Activated naive CD4-positive, alpha-beta T cell treated with anti-CD3 and anti-CD28 coated beads for 36 hours (primary cell): ENCODE measurements around the gene MILR1. TPM values are rescaled to one million over a fixed set of nuclear protein-coding genes. Genes with fewer than 3 reads are reported as not detected.
"Not testable (repeated sequence)": the region's sequence is repeated elsewhere in the genome, so short reads cannot be mapped to it uniquely, and the experiment has no call there.

Source experiments
- CTCF ChIA-PET: fragments of 350-600 bp; sonication (Branson Sonifier 250); formaldehyde crosslinking; loops from one replicate; lab custom pipeline; 2021; ENCODE audit warnings: antibody characterized with exemption; lab: Charles Lee
- DNase-seq: peaks from one replicate; pipeline ENCODE4 v3.0.0-alpha.2; 2020
- H3K27ac Mint-ChIP-seq: one replicate; pipeline ENCODE4 v1.8.0; 2021; ENCODE audit warnings: mild to moderate bottlenecking, mixed read lengths
- H3K27me3 Mint-ChIP-seq: one replicate; pipeline ENCODE4 v1.8.0; 2021; ENCODE audit warnings: low read depth, mixed read lengths
- H3K36me3 Mint-ChIP-seq: one replicate; pipeline ENCODE4 v1.8.0; 2021; ENCODE audit warnings: low read depth, mixed read lengths
- H3K4me1 Mint-ChIP-seq: one replicate; pipeline ENCODE4 v1.8.0; 2021; ENCODE audit warnings: low read depth, mixed read lengths
- H3K4me3 Mint-ChIP-seq: one replicate; pipeline ENCODE4 v1.8.0; 2021; ENCODE audit warnings: mild to moderate bottlenecking, moderate library complexity, mixed read lengths
- H3K9me3 Mint-ChIP-seq: one replicate; pipeline ENCODE4 v1.8.0; 2021; ENCODE audit warnings: mixed read lengths
- intact Hi-C: fragments of 100-400 bp; cut with micrococcal nuclease; formaldehyde crosslinking; loops from one replicate; pipeline ENCODE4 v1.15.1; 2023
- total RNA-seq, 2 experiments: library from RNA; stranded (reverse); gene quantifications; one replicate each; pipeline ENCODE4 v1.2.3, GENCODE V29; 2021

MILR1 gene
- total RNA-seq, 2 experiments from 2014 or later: 0.31 to 0.42 TPM

- no peak for DNase-seq
- Mint-ChIP-seq H3K9me3 (no peaks in the 10 kb centered on the region), H3K4me3 (no peak overlapping the region), H3K27ac (no peak overlapping the region), H3K4me1 (peaks cover 18% of the 10 kb centered on the region), H3K27me3 (no peaks in the 10 kb centered on the region), H3K36me3 (no peaks in the 10 kb centered on the region)
- CTCF ChIA-PET: interaction anchor here (0.6 to 2.0 kb wide), 3 partner anchors 18 to 238 kb away, joined by 3 to 11 read pairs (median 4); no protein-coding TSS in a partner anchor
- intact Hi-C loops: no loop called here
Measured at GRCh38 chr17:64412944-64413381, 36.0 kb upstream of the MILR1 start.

GRCh38 chr17:64413513-64413912, 35.4 kb upstream of the MILR1 start:
- H3K4me3 Mint-ChIP-seq: no peak overlapping the region
- CTCF ChIA-PET: interaction anchor here (0.6 to 4.4 kb wide), 3 partner anchors 93 to 238 kb away, joined by 3 to 26 read pairs (median 11); no protein-coding TSS in a partner anchor
- no peaks in the 10 kb centered on the region for H3K36me3 Mint-ChIP-seq
- no peaks in the 10 kb centered on the region for H3K27me3 Mint-ChIP-seq
- no peaks in the 10 kb centered on the region for H3K9me3 Mint-ChIP-seq
- DNase-seq: no peak
- H3K4me1 Mint-ChIP-seq: peaks cover 18% of the 10 kb centered on the region
- H3K27ac Mint-ChIP-seq: no peak overlapping the region
- intact Hi-C loops: no loop called here

- Mint-ChIP-seq H3K4me3 (no peak overlapping the region), H3K36me3 (no peaks in the 10 kb centered on the region), H3K4me1 (no peaks in the 10 kb centered on the region), H3K9me3 (no peaks in the 10 kb centered on the region), H3K27ac (no peak overlapping the region), H3K27me3 (no peaks in the 10 kb centered on the region)
- DNase-seq: no peak
- CTCF ChIA-PET: interaction anchor here (0.6 to 7.8 kb wide), 55 partner anchors 8 to 372 kb away, joined by 3 to 140 read pairs (median 5); partner anchors contain the start of gene POLG2
- intact Hi-C loops: loop anchor here (1.0 kb wide), 2 partner anchors 97 to 111 kb away; no protein-coding TSS in a partner anchor
Measured at GRCh38 chr17:64418506-64419339, 30.2 kb upstream of the MILR1 start.

GRCh38 chr17:64420143-64420670, 28.7 kb upstream of the MILR1 start:
- no peaks in the 10 kb centered on the region for H3K36me3 Mint-ChIP-seq
- no peaks in the 10 kb centered on the region for H3K4me1 Mint-ChIP-seq
- intact Hi-C loops: loop anchor here (1.0 to 2.0 kb wide), 5 partner anchors 71 to 316 kb away; no protein-coding TSS in a partner anchor
- no peaks in the 10 kb centered on the region for H3K9me3 Mint-ChIP-seq
- no peak overlapping the region for H3K4me3 Mint-ChIP-seq
- DNase-seq: no peak
- CTCF ChIA-PET: interaction anchor here (0.6 to 7.8 kb wide), 51 partner anchors 9 to 357 kb away, joined by 3 to 140 read pairs (median 5); partner anchors contain the start of genes CEP95, DDX5 and POLG2
- no peak overlapping the region for H3K27ac Mint-ChIP-seq
- H3K27me3 Mint-ChIP-seq: no peaks in the 10 kb centered on the region

- intact Hi-C loops, H3K36me3 Mint-ChIP-seq, H3K27me3 Mint-ChIP-seq, H3K4me1 Mint-ChIP-seq, DNase-seq, H3K9me3 Mint-ChIP-seq, H3K4me3 Mint-ChIP-seq, H3K27ac Mint-ChIP-seq: not testable (repeated sequence)
- CTCF ChIA-PET: interaction anchor here (0.6 to 7.8 kb wide), 15 partner anchors 24 to 483 kb away, joined by 3 to 140 read pairs (median 5); no protein-coding TSS in a partner anchor
Measured at GRCh38 chr17:64422121-64422520, 26.8 kb upstream of the MILR1 start.

GRCh38 chr17:64423881-64424280, 25.0 kb upstream of the MILR1 start:
- no peaks in the 10 kb centered on the region for H3K4me1 Mint-ChIP-seq
- H3K27ac Mint-ChIP-seq: no peak overlapping the region
- intact Hi-C loops: no loop called here
- no peaks in the 10 kb centered on the region for H3K27me3 Mint-ChIP-seq
- no peaks in the 10 kb centered on the region for H3K9me3 Mint-ChIP-seq
- no peak for DNase-seq
- CTCF ChIA-PET: interaction anchor here (0.6 kb wide), 1 partner anchor 212 kb away, joined by 4 read pairs; no protein-coding TSS in a partner anchor
- no peak overlapping the region for H3K4me3 Mint-ChIP-seq
- no peaks in the 10 kb centered on the region for H3K36me3 Mint-ChIP-seq

- DNase-seq: no peak
- H3K27ac Mint-ChIP-seq: no peak overlapping the region
- H3K4me1 Mint-ChIP-seq: no peaks in the 10 kb centered on the region
- no peaks in the 10 kb centered on the region for H3K27me3 Mint-ChIP-seq
- intact Hi-C loops: no loop called here
- CTCF ChIA-PET: interaction anchor here (0.6 kb wide), 1 partner anchor 141 kb away, joined by 6 read pairs; no protein-coding TSS in a partner anchor
- no peak overlapping the region for H3K4me3 Mint-ChIP-seq
- no peaks in the 10 kb centered on the region for H3K36me3 Mint-ChIP-seq
- no peaks in the 10 kb centered on the region for H3K9me3 Mint-ChIP-seq
Measured at GRCh38 chr17:64424324-64424849, 24.5 kb upstream of the MILR1 start.

- no peak overlapping the region for H3K27ac Mint-ChIP-seq
- DNase-seq: no peak
- H3K4me1 Mint-ChIP-seq: no peaks in the 10 kb centered on the region
- H3K36me3 Mint-ChIP-seq: no peaks in the 10 kb centered on the region
- CTCF ChIA-PET: no interaction called here
- intact Hi-C loops: no loop called here
- H3K9me3 Mint-ChIP-seq: no peaks in the 10 kb centered on the region
- no peak overlapping the region for H3K4me3 Mint-ChIP-seq
- no peaks in the 10 kb centered on the region for H3K27me3 Mint-ChIP-seq
Measured at GRCh38 chr17:64425191-64425590, 23.7 kb upstream of the MILR1 start.

- no peaks in the 10 kb centered on the region for H3K36me3 Mint-ChIP-seq
- no peak overlapping the region for H3K27ac Mint-ChIP-seq
- H3K4me1 Mint-ChIP-seq: no peaks in the 10 kb centered on the region
- DNase-seq: no peak
- H3K4me3 Mint-ChIP-seq: no peak overlapping the region
- intact Hi-C loops: no loop called here
- H3K9me3 Mint-ChIP-seq: no peaks in the 10 kb centered on the region
- no peaks in the 10 kb centered on the region for H3K27me3 Mint-ChIP-seq
- CTCF ChIA-PET: interaction anchor here (0.6 to 0.7 kb wide), 2 partner anchors 99 to 105 kb away, joined by 3 read pairs; no protein-coding TSS in a partner anchor
Measured at GRCh38 chr17:64426596-64426995, 22.3 kb upstream of the MILR1 start.

GRCh38 chr17:64428406-64428805, 20.5 kb upstream of the MILR1 start:
- H3K36me3 Mint-ChIP-seq: no peaks in the 10 kb centered on the region
- CTCF ChIA-PET: interaction anchor here (1.1 to 1.8 kb wide), 2 partner anchors 9 to 19 kb away, joined by 3 to 10 read pairs; no protein-coding TSS in a partner anchor
- H3K9me3 Mint-ChIP-seq: no peaks in the 10 kb centered on the region
- DNase-seq: no peak
- H3K4me3 Mint-ChIP-seq: no peak overlapping the region
- H3K27ac Mint-ChIP-seq: no peak overlapping the region
- H3K4me1 Mint-ChIP-seq: no peaks in the 10 kb centered on the region
- intact Hi-C loops: no loop called here
- H3K27me3 Mint-ChIP-seq: no peaks in the 10 kb centered on the region

- H3K27me3 Mint-ChIP-seq, H3K4me1 Mint-ChIP-seq, intact Hi-C loops, DNase-seq, H3K9me3 Mint-ChIP-seq, H3K4me3 Mint-ChIP-seq, H3K27ac Mint-ChIP-seq, H3K36me3 Mint-ChIP-seq: not testable (repeated sequence)
- CTCF ChIA-PET: interaction anchor here (0.6 to 1.8 kb wide), 4 partner anchors 10 to 27 kb away, joined by 4 to 10 read pairs (median 6); no protein-coding TSS in a partner anchor
Measured at GRCh38 chr17:64430036-64430435, 18.9 kb upstream of the MILR1 start.

GRCh38 chr17:64431534-64431933, 17.4 kb upstream of the MILR1 start:
- Mint-ChIP-seq H3K9me3 (no peaks in the 10 kb centered on the region), H3K4me1 (no peaks in the 10 kb centered on the region), H3K36me3 (no peaks in the 10 kb centered on the region), H3K27ac (no peak overlapping the region), H3K4me3 (no peak overlapping the region), H3K27me3 (no peaks in the 10 kb centered on the region)
- DNase-seq: no peak
- intact Hi-C loops: no loop called here
- CTCF ChIA-PET: no interaction called here
